Measurements from ENCODE around the gene MAD1L1.

DNA sequence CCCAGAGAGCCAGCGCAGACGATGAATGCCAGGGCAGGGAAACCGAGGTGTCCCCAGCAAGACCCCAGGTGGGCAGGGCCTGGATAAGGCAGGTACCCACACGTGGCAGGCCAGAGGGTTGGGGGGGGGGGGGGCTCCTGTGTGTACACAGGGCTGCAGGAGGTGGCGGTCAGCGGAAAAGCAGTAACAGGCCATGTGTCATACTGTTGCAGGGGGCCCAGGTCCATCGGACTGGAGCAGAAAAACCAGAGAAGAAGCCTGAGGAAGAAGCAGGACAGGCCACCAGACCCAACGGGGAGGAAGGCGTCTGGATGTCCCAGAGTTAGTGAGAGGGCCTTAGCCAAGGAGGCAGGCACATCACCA, 116.3 kb downstream of the MAD1L1 start:
- TF ChIP-seq CTCF (conservative IDR thresholded peaks at IDR 0.05 in 1 of 2, IDR thresholded peaks at IDR 0.05 in 1 of 2; ENCODE audit: low read depth in 1 of 2, low read length in 2 of 2) (no peak), EZH2 (IDR thresholded peaks at IDR 0.05; ENCODE audit: low read length, missing control alignments) (no peak)

Measured in fibroblast of lung (primary cell).